Uterus (tissue), 2 donors: ENCODE measurements around the gene SERPINA9.

Experiments
- POLR2A ChIP-seq, 2 donors: fragments of 450-650 bp; IDR thresholded peaks; one replicate each; pipeline ENCODE4 v1.6.1; 2016; ENCODE audit warnings: antibody characterized with exemption in 2 of 2, mild to moderate bottlenecking in 1 of 2, moderate library complexity in 1 of 2
- TF ChIP-seq, protein P1 (sequence below), 4 experiments: fragments of 200-600 bp in 2 of 4; fragments of 450-650 bp in 2 of 4; sonication (generic) in 2 of 4; IDR thresholded peaks; one replicate each; pipeline ENCODE4 v1.5.1; 2016 to 2019; ENCODE audit warnings: antibody characterized with exemption in 4 of 4, mild to moderate bottlenecking in 2 of 4, moderate library complexity in 1 of 4

DNA sequence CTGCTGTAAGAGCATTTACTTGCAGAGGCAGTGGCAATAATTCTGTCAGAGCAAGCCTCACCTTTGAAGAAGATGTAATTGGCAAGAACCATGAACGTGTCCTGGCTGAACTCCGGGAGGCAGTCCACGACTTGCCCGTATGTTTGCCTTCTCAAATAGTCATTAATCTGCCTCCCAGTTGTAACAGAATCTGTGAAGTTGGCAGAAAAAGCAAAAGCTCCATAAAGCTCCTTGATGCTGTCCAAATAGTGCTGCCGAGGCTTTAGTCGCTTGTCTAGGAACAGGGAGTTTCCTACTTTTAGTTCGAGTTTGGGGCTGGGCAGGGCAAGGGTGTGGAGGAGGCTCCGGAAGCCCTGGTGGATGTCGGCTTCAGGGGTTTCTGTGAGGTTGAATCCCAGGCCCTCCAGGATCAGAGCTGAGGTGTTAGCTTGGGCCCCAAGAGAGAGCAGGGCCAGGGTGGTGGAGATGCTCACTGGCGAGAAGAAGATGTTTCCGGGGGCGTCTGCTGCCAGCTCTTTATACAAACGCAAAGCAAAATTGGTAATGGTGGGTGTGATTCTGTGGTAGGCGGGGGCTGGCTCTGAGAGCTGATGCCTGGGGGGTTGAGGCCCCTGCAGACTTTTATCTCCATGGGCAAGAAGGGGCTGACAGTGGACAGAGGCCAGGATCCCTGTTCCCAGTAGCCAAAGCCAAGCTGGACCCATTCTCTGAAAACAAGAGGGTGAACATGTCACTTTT is 27.8 kb downstream of the SERPINA9 start:
- TF ChIP-seq, protein P1, sequence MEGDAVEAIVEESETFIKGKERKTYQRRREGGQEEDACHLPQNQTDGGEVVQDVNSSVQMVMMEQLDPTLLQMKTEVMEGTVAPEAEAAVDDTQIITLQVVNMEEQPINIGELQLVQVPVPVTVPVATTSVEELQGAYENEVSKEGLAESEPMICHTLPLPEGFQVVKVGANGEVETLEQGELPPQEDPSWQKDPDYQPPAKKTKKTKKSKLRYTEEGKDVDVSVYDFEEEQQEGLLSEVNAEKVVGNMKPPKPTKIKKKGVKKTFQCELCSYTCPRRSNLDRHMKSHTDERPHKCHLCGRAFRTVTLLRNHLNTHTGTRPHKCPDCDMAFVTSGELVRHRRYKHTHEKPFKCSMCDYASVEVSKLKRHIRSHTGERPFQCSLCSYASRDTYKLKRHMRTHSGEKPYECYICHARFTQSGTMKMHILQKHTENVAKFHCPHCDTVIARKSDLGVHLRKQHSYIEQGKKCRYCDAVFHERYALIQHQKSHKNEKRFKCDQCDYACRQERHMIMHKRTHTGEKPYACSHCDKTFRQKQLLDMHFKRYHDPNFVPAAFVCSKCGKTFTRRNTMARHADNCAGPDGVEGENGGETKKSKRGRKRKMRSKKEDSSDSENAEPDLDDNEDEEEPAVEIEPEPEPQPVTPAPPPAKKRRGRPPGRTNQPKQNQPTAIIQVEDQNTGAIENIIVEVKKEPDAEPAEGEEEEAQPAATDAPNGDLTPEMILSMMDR (IDR thresholded peaks at IDR 0.05): no peak
- TF ChIP-seq POLR2A (IDR thresholded peaks at IDR 0.05): no peak
